Tibial artery (tissue), 4 donors: ENCODE results near the gene FBXO42.
"Not testable (repeated sequence)": the region's sequence is repeated elsewhere in the genome, so short reads cannot be mapped to it uniquely, and the experiment has no call there.

Source experiments
- DNase-seq, 2 donors: peaks; one replicate each; pipeline ENCODE4 v3.0.0-alpha.2; 2019
- H3K27ac ChIP-seq, 2 donors: fragments of 200-600 bp; sonication (generic) in 1 of 2; 1 replicate in 1 of 2; 2 replicates in 1 of 2; pipeline ENCODE4 v1.5.1; 2018 to 2019; ENCODE audit warnings: mild to moderate bottlenecking in 1 of 2
- H3K27me3 ChIP-seq, 2 donors: fragments of 200-600 bp; sonication (generic) in 1 of 2; one replicate each; pipeline versions ENCODE4 v1.5.1 to v1.6.0; 2016 to 2019
- H3K36me3 ChIP-seq, 3 donors: fragments of 200-600 bp; sonication (generic) in 2 of 3; one replicate each; pipeline ENCODE4 v1.5.1; 2016 to 2019; ENCODE audit warnings: mild to moderate bottlenecking in 2 of 3
- H3K4me1 ChIP-seq, 4 donors: fragments of 200-600 bp; sonication (generic) in 2 of 4; 1 replicate in 3 of 4; 2 replicates in 1 of 4; pipeline ENCODE4 v1.5.1; 2016 to 2019
- H3K4me3 ChIP-seq, 2 donors: fragments of 200-600 bp; sonication (generic) in 1 of 2; 1 replicate in 1 of 2; 2 replicates in 1 of 2; pipeline ENCODE4 v1.5.1; 2018 to 2019; ENCODE audit warnings: mild to moderate bottlenecking in 2 of 2
- H3K9me3 ChIP-seq, 3 donors: fragments of 200-600 bp; sonication (generic) in 1 of 3; one replicate each; pipeline ENCODE4 v1.5.1; 2016 to 2019
- CTCF ChIP-seq, 2 experiments: fragments of 200-600 bp in 1 of 2; fragments of 450-650 bp in 1 of 2; IDR thresholded peaks; one replicate each; pipeline ENCODE4 v1.5.1; 2017 to 2019; ENCODE audit warnings: antibody characterized with exemption in 2 of 2, mild to moderate bottlenecking in 1 of 2, moderate library complexity in 1 of 2
- intact Hi-C: fragments of 100-400 bp; cut with DNase I; formaldehyde crosslinking; loops from one replicate; pipeline ENCODE4 v1.15.0; 2023; ENCODE audit warnings: low total_unique reads

The FBXO42 gene

GRCh38 chr1:16226490-16227179 lies 125.6 kb downstream of the FBXO42 start:
- Histone ChIP-seq H3K4me3 (peak overlapping the region in 1 of 2 donors; percentile 36), H3K27me3 (peaks cover 0 to 30% of the 10 kb centered on the region in 2 donors), H3K4me1 (peaks cover 0 to 14% (median 8%) of the 10 kb centered on the region in 4 donors), H3K27ac (no peak overlapping the region), H3K36me3 (peaks cover 0 to 14% (median under 1%) of the 10 kb centered on the region in 3 donors), H3K9me3 (peaks cover 0 to 6% (median 0%) of the 10 kb centered on the region in 3 donors)
- TF ChIP-seq CTCF (IDR thresholded peaks at IDR 0.05): no peak
- no peak for DNase-seq
- intact Hi-C loops: no loop called here

GRCh38 chr1:16226129-16226489 lies 126.2 kb downstream of the FBXO42 start:
- H3K9me3 ChIP-seq: peaks cover 0 to 6% (median 0%) of the 10 kb centered on the region in 3 donors
- no peak overlapping the region for H3K27ac ChIP-seq
- peaks cover 0 to 14% (median 8%) of the 10 kb centered on the region in 4 donors for H3K4me1 ChIP-seq
- H3K4me3 ChIP-seq: no peak overlapping the region
- intact Hi-C loops: no loop called here
- peaks cover 0 to 30% of the 10 kb centered on the region in 2 donors for H3K27me3 ChIP-seq
- H3K36me3 ChIP-seq: peaks cover 0 to 10% (median 0%) of the 10 kb centered on the region in 3 donors
- DNase-seq: no peak
- no peak for TF ChIP-seq CTCF (IDR thresholded peaks at IDR 0.05)

GRCh38 chr1:16224472-16224871 lies 127.8 kb downstream of the FBXO42 start:
- H3K36me3 ChIP-seq: no peaks in the 10 kb centered on the region
- no peak for DNase-seq

GRCh38 chr1:16222716-16223115 lies 129.6 kb downstream of the FBXO42 start:
- peaks cover 0 to 18% of the 10 kb centered on the region in 2 donors for H3K27me3 ChIP-seq
- H3K27ac ChIP-seq, DNase-seq, H3K36me3 ChIP-seq, H3K4me3 ChIP-seq, H3K9me3 ChIP-seq, intact Hi-C loops: not testable (repeated sequence)
- peaks cover 0 to 16% (median 10%) of the 10 kb centered on the region in 4 donors for H3K4me1 ChIP-seq

More at GRCh38 chr1:16224472-16224871, 127.8 kb downstream of the FBXO42 start:
- peaks cover 0 to 14% (median 8%) of the 10 kb centered on the region in 4 donors for H3K4me1 ChIP-seq
- TF ChIP-seq CTCF (IDR thresholded peaks at IDR 0.05): no peak
- H3K27ac ChIP-seq: no peak overlapping the region
- H3K9me3 ChIP-seq: peaks cover 0 to 6% (median 0%) of the 10 kb centered on the region in 3 donors
- intact Hi-C loops: no loop called here
- no peak overlapping the region for H3K4me3 ChIP-seq
- peaks cover 0 to 30% of the 10 kb centered on the region in 2 donors for H3K27me3 ChIP-seq

- H3K27me3 ChIP-seq: peaks cover 0 to 6% of the 10 kb centered on the region in 2 donors
- peaks cover 0 to 12% (median 7%) of the 10 kb centered on the region in 4 donors for H3K4me1 ChIP-seq
- no peak for DNase-seq
- H3K36me3 ChIP-seq: no peaks in the 10 kb centered on the region
- intact Hi-C loops: no loop called here
- no peak overlapping the region for H3K27ac ChIP-seq
- no peaks in the 10 kb centered on the region for H3K9me3 ChIP-seq
- TF ChIP-seq CTCF (IDR thresholded peaks at IDR 0.05): no peak
- no peak overlapping the region for H3K4me3 ChIP-seq
These were observed 130.8 kb downstream of the FBXO42 start for GRCh38 chr1:16221499-16221898.

GRCh38 chr1:16219968-16220500 lies 132.2 kb downstream of the FBXO42 start:
- H3K27me3 ChIP-seq: no peaks in the 10 kb centered on the region
- intact Hi-C loops: no loop called here
- no peak overlapping the region for H3K27ac ChIP-seq
- H3K4me1 ChIP-seq: peaks cover 0 to 18% (median 13%) of the 10 kb centered on the region in 4 donors
- H3K36me3 ChIP-seq: no peaks in the 10 kb centered on the region
- no peak overlapping the region for H3K4me3 ChIP-seq
- no peak for DNase-seq
- H3K9me3 ChIP-seq: no peaks in the 10 kb centered on the region
- no peak for TF ChIP-seq CTCF (IDR thresholded peaks at IDR 0.05)
